IPS-18a (cell line): ENCODE results near the gene INTS7.
"Not testable (repeated sequence)": the region's sequence is repeated elsewhere in the genome, so short reads cannot be mapped to it uniquely, and the experiment has no call there.

Source experiments
- H3K27ac ChIP-seq: one replicate; pipeline ENCODE4 v1.5.1; 2013; ENCODE audit warnings: low read length
- H3K27me3 ChIP-seq: one replicate; pipeline ENCODE4 v1.6.1; 2013; ENCODE audit warnings: mild to moderate bottlenecking, low read length; ENCODE audit not compliant: control insufficient read depth, insufficient read depth
- H3K36me3 ChIP-seq: one replicate; pipeline ENCODE4 v1.6.1; 2013; ENCODE audit warnings: low read depth, low read length; ENCODE audit not compliant: control insufficient read depth
- H3K4me1 ChIP-seq: one replicate; pipeline ENCODE4 v1.6.1; 2013; ENCODE audit warnings: low read depth, low read length; ENCODE audit not compliant: control insufficient read depth
- H3K4me3 ChIP-seq: one replicate; pipeline ENCODE4 v1.5.1; 2013; ENCODE audit warnings: low read length
- H3K9ac ChIP-seq: one replicate; pipeline ENCODE4 v1.6.1; 2013; ENCODE audit warnings: mild to moderate bottlenecking, low read length, moderate library complexity
- H3K9me3 ChIP-seq: one replicate; pipeline ENCODE4 v1.6.1; 2013; ENCODE audit warnings: low read depth, low read length; ENCODE audit not compliant: control insufficient read depth

The INTS7 gene

GRCh38 chr1:211965108-211965805, 70.1 kb downstream of the INTS7 start:
- Histone ChIP-seq H3K9me3 (no peaks in the 10 kb centered on the region), H3K4me1 (no peaks in the 10 kb centered on the region), H3K9ac (no peak overlapping the region), H3K27ac (no peak overlapping the region), H3K36me3 (peaks cover 14% of the 10 kb centered on the region), H3K27me3 (no peaks in the 10 kb centered on the region), H3K4me3 (no peak overlapping the region)

- Histone ChIP-seq H3K36me3 (peaks cover 3% of the 10 kb centered on the region), H3K4me1 (no peaks in the 10 kb centered on the region), H3K4me3 (no peak overlapping the region), H3K27ac (no peak overlapping the region), H3K9me3 (no peaks in the 10 kb centered on the region), H3K27me3 (no peaks in the 10 kb centered on the region), H3K9ac (no peak overlapping the region)
Measured at GRCh38 chr1:211959680-211960079, 75.7 kb downstream of the INTS7 start.

GRCh38 chr1:211959221-211959620, 76.1 kb downstream of the INTS7 start:
- no peaks in the 10 kb centered on the region for H3K9me3 ChIP-seq
- no peak overlapping the region for H3K4me3 ChIP-seq
- peaks cover 3% of the 10 kb centered on the region for H3K36me3 ChIP-seq
- H3K27me3 ChIP-seq: no peaks in the 10 kb centered on the region
- no peak overlapping the region for H3K27ac ChIP-seq
- H3K9ac ChIP-seq: no peak overlapping the region
- H3K4me1 ChIP-seq: no peaks in the 10 kb centered on the region

GRCh38 chr1:211954028-211954427, 81.3 kb downstream of the INTS7 start:
- not testable (repeated sequence) for H3K4me1 ChIP-seq, H3K4me3 ChIP-seq, H3K9me3 ChIP-seq, H3K27ac ChIP-seq, H3K9ac ChIP-seq, H3K36me3 ChIP-seq, H3K27me3 ChIP-seq

- H3K9ac ChIP-seq, H3K9me3 ChIP-seq, H3K4me3 ChIP-seq, H3K27ac ChIP-seq, H3K4me1 ChIP-seq, H3K36me3 ChIP-seq: not testable (repeated sequence)
- H3K27me3 ChIP-seq: peaks cover 14% of the 10 kb centered on the region
Measured at GRCh38 chr1:211953543-211953942, 81.8 kb downstream of the INTS7 start.

DNA sequence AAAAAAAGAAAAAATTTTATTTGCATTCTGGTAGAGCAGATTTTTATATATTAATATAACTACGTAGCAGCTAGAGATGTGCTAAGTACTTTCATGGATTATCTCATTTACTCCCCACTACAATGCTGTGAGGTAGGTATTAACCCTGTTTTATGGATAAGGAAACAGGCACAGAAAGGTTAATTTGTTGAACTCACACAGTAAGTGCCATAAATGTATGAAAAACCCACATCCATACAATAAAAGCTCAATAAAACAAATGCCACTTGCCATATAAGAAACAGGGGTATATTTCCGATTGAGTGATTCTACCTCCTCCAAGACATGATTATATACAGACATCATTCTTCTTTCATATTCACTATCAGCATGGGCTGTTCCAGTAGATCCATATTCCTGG, 83.1 kb downstream of the INTS7 start:
- Histone ChIP-seq H3K4me1 (peaks cover 5% of the 10 kb centered on the region), H3K36me3 (peaks cover 3% of the 10 kb centered on the region), H3K4me3 (no peak overlapping the region)

DNA sequence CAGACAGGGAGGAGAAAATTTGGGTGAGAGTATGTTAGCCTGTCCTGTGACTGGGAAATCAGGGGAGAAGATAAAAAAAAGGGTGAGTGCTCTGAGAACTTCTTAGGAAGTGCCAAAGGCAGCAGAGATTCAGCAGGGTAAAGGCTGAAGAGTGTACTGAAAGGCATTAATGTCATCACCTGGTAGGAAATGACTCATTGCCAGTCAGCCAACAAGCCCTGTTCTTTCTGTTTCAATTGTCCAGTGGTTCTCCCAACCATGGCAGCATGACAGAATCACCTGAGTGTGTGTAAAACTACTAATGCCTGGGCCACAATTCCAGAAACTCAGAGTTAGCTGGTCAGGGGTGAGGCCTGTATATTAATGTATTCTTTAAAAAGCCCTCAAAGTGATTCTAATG, 83.5 kb downstream of the INTS7 start:
- no peak overlapping the region for H3K27ac ChIP-seq
- no peak overlapping the region for H3K4me3 ChIP-seq
- H3K9ac ChIP-seq: no peak overlapping the region
- H3K27me3 ChIP-seq: peaks cover 21% of the 10 kb centered on the region
- H3K4me1 ChIP-seq: peaks cover 6% of the 10 kb centered on the region
- peaks cover 3% of the 10 kb centered on the region for H3K36me3 ChIP-seq
- H3K9me3 ChIP-seq: no peaks in the 10 kb centered on the region

More for the DNA sequence above, 83.1 kb downstream of the INTS7 start:
- Histone ChIP-seq H3K27ac (no peak overlapping the region), H3K27me3 (peaks cover 19% of the 10 kb centered on the region), H3K9me3 (no peaks in the 10 kb centered on the region), H3K9ac (no peak overlapping the region)

- Histone ChIP-seq H3K27ac (no peak overlapping the region), H3K27me3 (peaks cover 27% of the 10 kb centered on the region), H3K9me3 (no peaks in the 10 kb centered on the region), H3K4me3 (no peak overlapping the region), H3K36me3 (peaks cover 3% of the 10 kb centered on the region), H3K9ac (no peak overlapping the region), H3K4me1 (peaks cover 6% of the 10 kb centered on the region)
Measured at GRCh38 chr1:211948377-211948776, 87.0 kb downstream of the INTS7 start.

- H3K9me3 ChIP-seq: no peaks in the 10 kb centered on the region
- H3K4me3 ChIP-seq: no peak overlapping the region
- peaks cover 6% of the 10 kb centered on the region for H3K36me3 ChIP-seq
- no peak overlapping the region for H3K27ac ChIP-seq
- H3K4me1 ChIP-seq: peaks cover 6% of the 10 kb centered on the region
- peaks cover 27% of the 10 kb centered on the region for H3K27me3 ChIP-seq
- no peak overlapping the region for H3K9ac ChIP-seq
Measured at GRCh38 chr1:211947396-211948295, 87.7 kb downstream of the INTS7 start.

DNA sequence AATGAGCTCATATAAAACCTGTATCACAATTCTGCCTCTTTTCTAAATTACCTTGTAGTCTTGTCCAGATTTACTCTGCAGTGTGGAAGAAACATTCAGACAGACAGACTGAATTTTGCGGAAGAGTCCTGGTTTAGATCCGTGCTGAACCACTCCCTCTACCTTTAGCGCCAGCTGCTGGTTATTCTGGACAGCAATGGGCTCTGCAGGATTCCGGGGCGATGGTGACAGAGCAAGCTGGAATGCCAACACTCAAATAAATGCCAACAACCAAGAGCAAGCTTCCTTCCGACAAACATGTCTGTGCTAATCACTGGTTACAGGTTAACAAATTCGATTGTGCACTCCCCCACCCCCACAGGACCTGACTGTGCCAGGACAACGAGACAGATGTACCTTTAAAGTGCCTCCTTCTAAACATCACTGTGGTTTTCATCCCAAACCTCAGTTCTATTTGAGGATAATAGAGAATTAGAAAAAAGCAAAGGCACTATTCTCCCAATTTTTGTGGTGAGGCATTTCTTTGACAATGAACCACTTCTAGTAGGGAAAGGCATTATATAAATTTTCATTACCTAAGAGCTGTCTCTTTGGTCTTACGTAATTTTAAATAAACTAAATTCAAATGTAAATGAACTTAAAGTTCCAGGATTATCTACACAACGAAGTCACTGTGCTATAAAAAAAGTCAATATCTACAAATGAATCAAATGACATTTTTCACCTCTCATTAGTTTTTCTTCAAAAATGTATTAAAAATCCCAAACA, 90.4 kb downstream of the INTS7 start:
- no peak overlapping the region for H3K9ac ChIP-seq
- H3K27ac ChIP-seq: no peak overlapping the region
- peaks cover 6% of the 10 kb centered on the region for H3K4me1 ChIP-seq
- H3K4me3 ChIP-seq: no peak overlapping the region
- H3K27me3 ChIP-seq: peaks cover 26% of the 10 kb centered on the region
- peaks cover 13% of the 10 kb centered on the region for H3K36me3 ChIP-seq
- H3K9me3 ChIP-seq: no peaks in the 10 kb centered on the region

DNA sequence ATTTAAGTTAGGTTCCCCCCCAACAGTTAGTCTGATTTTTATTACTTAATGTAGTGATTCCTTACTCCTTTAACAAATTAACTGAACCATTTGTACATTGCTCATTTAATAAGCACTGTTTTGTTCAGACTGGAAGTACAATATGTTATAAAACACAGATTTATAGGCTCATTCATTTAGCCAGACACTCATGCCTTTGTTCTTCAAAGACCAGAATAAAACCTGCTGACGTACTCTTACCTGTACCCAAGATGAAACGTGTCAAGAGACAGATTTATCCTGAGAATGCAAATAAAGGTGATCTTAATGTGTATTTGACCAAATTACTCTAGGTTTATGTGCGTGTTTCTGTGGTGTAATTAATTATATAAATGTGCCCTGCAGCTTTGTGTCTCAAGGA, 92.8 kb downstream of the INTS7 start:
- peaks cover 13% of the 10 kb centered on the region for H3K36me3 ChIP-seq
- H3K4me3 ChIP-seq: no peak overlapping the region
- no peak overlapping the region for H3K9ac ChIP-seq
- H3K4me1 ChIP-seq: peaks cover 5% of the 10 kb centered on the region
- H3K27me3 ChIP-seq: peaks cover 8% of the 10 kb centered on the region
- H3K27ac ChIP-seq: no peak overlapping the region
- no peaks in the 10 kb centered on the region for H3K9me3 ChIP-seq
